Lung (tissue), 12 donors: Measurements from ENCODE around the gene PCDHGB2. TPM values are rescaled to one million over a fixed set of nuclear protein-coding genes. Genes with fewer than 3 reads are reported as not detected.

Experiments used
- ATAC-seq: fragments of 200-7000 bp; cut with Tn5 transposase; one replicate; pipeline ENCODE4 v1.9.1; 2020; ENCODE audit warnings: moderate number of reproducible peaks; ENCODE audit not compliant: insufficient read depth, low FRiP score
- DNase-seq, 3 donors: peaks; one replicate each; pipeline ENCODE4 v3.0.0-alpha.2; 2013 to 2017
- H3K27ac ChIP-seq, 2 donors: one replicate each; pipeline ENCODE4 v1.5.1; 2013; ENCODE audit warnings: mild to moderate bottlenecking in 2 of 2, moderate library complexity in 2 of 2, control low read depth in 1 of 2, inconsistent platforms in 1 of 2, low read depth in 1 of 2, low read length in 1 of 2
- H3K27me3 ChIP-seq, 3 donors: one replicate each; pipeline ENCODE4 v1.5.1; 2013; ENCODE audit warnings: low read length in 2 of 3; ENCODE audit not compliant: control insufficient read depth in 3 of 3, insufficient read depth in 3 of 3
- H3K36me3 ChIP-seq, 4 donors: one replicate each; pipeline ENCODE4 v1.5.1; 2013; ENCODE audit warnings: low read length in 4 of 4, mild to moderate bottlenecking in 1 of 4, moderate library complexity in 1 of 4; ENCODE audit not compliant: control insufficient read depth in 4 of 4, insufficient read depth in 4 of 4
- H3K4me1 ChIP-seq, 5 donors: one replicate each; pipeline ENCODE4 v1.5.1; 2013; ENCODE audit warnings: low read length in 5 of 5, mild to moderate bottlenecking in 2 of 5, moderate library complexity in 1 of 5; ENCODE audit not compliant: control insufficient read depth in 5 of 5, insufficient read depth in 5 of 5
- H3K4me3 ChIP-seq: one replicate; pipeline ENCODE4 v1.5.1; 2013; ENCODE audit warnings: mild to moderate bottlenecking, control low read depth, moderate library complexity
- H3K9ac ChIP-seq, 2 donors: one replicate each; pipeline ENCODE4 v1.5.1; 2013; ENCODE audit warnings: low read length in 2 of 2, control low read depth in 1 of 2; ENCODE audit not compliant: insufficient read depth in 1 of 2
- H3K9me3 ChIP-seq, 4 donors: one replicate each; pipeline ENCODE4 v1.5.1; 2013; ENCODE audit warnings: low read length in 3 of 4, mild to moderate bottlenecking in 1 of 4, moderate library complexity in 1 of 4; ENCODE audit not compliant: control insufficient read depth in 4 of 4, insufficient read depth in 3 of 4
- WGBS, 2 donors: extraction: QIAGEN DNeasy Blood & Tissue Kit; methylation state at CpG; one replicate each; pipeline ENCODE4 v1.1.7; 2013; 5-methylcytosine and 5-hydroxymethylcytosine counted together
- polyA plus RNA-seq, 2 donors: library from polyadenylated mRNA; stranded (reverse); fragments of 200-250 nt; gene quantifications; one replicate each; pipeline ENCODE4 v1.2.1, GENCODE V29; 2013
- total RNA-seq, 2 donors: library from RNA; depleted of rRNA in 1 of 2; stranded (reverse); fragments of >200 nt in 1 of 2; gene quantifications; one replicate each; pipeline ENCODE4 v1.2.1, GENCODE V29; 2014 to 2021
- TF ChIP-seq, protein P1 (sequence below): IDR thresholded peaks from 2 replicates; pipeline ENCODE4 v1.5.1; 2012; ENCODE audit warnings: mild to moderate bottlenecking; ENCODE audit errors: control extremely low read depth, extremely low read depth
- donor health status: control.
- donor health status: control.
- donor health status: Bipolar disorder and iron deficiency.
- donor health status: healthy.
- donor health status: DM: yes; HTN: yes; CAD: no.

The PCDHGB2 gene
- total and polyA plus RNA-seq, 4 donors = 0.28 to 10.1 (median 2.5) TPM

DNA sequence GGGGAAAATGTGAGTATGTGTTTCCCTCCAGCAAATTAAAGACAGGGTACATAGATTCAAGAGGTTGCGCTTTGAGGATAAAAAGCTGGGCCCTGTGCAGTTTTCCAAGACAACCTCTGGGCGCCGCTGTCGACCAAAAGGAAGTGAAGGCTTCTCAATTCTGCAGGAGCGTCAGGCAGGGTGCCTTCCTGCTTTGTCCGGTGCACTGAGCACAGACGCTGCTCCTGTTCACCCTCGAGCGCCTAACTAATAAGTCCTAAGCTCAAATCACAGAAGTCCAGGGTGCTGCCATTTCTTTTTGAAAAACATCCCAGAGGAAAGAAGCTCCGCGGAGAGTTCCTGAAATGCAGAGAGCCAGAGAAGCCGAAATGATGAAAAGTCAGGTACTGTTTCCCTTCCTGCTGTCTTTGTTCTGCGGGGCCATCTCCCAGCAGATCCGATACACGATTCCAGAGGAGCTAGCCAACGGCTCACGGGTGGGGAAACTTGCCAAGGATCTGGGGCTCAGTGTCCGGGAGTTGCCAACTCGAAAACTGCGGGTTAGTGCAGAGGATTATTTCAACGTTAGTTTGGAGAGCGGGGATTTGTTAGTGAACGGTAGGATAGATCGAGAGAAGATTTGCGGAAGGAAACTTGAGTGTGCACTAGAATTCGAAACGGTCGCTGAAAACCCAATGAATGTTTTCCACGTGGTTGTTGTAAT lies 9.7 kb upstream of the PCDHGB2 start, which contains the start of gene PCDHGB1:
Gene PCDHGB1 (plus strand): TSS at position 183 of the 703 bp plus-strand sequence. CDS start 162 bp downstream, at position 345.
- ATAC-seq = no peak
- TF ChIP-seq, protein P1, sequence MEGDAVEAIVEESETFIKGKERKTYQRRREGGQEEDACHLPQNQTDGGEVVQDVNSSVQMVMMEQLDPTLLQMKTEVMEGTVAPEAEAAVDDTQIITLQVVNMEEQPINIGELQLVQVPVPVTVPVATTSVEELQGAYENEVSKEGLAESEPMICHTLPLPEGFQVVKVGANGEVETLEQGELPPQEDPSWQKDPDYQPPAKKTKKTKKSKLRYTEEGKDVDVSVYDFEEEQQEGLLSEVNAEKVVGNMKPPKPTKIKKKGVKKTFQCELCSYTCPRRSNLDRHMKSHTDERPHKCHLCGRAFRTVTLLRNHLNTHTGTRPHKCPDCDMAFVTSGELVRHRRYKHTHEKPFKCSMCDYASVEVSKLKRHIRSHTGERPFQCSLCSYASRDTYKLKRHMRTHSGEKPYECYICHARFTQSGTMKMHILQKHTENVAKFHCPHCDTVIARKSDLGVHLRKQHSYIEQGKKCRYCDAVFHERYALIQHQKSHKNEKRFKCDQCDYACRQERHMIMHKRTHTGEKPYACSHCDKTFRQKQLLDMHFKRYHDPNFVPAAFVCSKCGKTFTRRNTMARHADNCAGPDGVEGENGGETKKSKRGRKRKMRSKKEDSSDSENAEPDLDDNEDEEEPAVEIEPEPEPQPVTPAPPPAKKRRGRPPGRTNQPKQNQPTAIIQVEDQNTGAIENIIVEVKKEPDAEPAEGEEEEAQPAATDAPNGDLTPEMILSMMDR = no peak
- WGBS, 2 donors = 26 to 30% methylated on average over 29 of the region's 29 CpGs
- Histone ChIP-seq H3K9me3 (peaks cover 0 to 43% (median 21%) of the 10 kb centered on the region in 4 donors), H3K27me3 (no peaks in the 10 kb centered on the region), H3K27ac (no peak within 1 kb of the TSS), H3K36me3 (no peaks in the 10 kb centered on the region), H3K4me3 (no peak within 1 kb of the TSS), H3K4me1 (no peaks in the 10 kb centered on the region), H3K9ac (no peak within 1 kb of the TSS)
- peak in 2 of 3 donors; percentile 20 to 31 for DNase-seq

DNA sequence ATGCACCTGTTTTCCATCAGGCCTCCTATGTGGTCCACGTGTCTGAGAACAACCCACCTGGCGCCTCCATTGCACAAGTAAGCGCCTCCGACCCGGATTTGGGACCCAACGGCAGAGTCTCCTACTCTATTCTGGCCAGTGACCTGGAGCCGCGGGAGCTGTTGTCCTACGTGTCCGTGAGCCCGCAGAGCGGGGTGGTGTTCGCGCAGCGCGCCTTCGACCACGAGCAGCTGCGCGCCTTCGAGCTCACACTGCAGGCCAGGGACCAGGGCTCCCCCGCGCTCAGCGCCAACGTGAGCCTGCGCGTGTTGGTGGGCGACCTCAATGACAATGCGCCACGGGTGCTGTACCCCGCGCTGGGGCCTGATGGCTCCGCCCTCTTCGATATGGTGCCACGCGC lies 8.2 kb upstream of the PCDHGB2 start:
- Histone ChIP-seq H3K9ac (no peak overlapping the region), H3K27me3 (no peaks in the 10 kb centered on the region), H3K4me3 (no peak overlapping the region), H3K9me3 (peaks cover 8 to 44% (median 26%) of the 10 kb centered on the region in 4 donors), H3K4me1 (no peaks in the 10 kb centered on the region), H3K27ac (no peak overlapping the region), H3K36me3 (no peaks in the 10 kb centered on the region)
- TF ChIP-seq, protein P1 = no peak
- DNase-seq (no peak), ATAC-seq (no peak)
- 31 to 39% methylated on average over 29 to 35 of the region's 36 CpGs for WGBS, 2 donors

DNA sequence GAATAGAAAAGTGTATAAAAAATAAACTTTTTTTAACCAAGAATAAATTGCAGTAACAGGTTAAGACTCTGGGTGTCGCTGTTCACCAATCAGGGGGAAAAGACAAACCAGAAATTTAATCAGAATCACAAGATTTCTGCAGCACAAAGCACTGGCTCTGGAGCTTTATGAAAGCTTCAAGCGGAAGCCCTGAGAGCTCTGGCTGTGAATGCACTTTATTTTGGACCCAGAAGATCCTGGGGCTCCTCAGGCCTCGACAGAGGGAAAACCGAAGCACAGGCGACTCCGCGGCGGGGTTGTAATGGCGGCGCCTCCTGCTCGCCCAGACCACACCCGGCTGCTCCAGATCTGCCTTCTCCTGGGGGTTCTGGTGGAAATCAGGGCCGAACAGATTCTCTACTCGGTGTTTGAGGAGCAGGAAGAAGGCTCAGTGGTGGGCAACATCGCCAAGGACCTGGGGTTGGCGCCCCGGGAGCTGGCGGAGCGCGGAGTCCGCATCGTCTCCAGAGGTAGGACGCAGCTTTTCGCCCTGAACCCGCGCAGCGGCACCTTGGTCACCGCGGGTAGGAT lies 4.8 kb upstream of the PCDHGB2 start, which contains the start of gene PCDHGA4:
Gene PCDHGA4 (plus strand): TSS at position 122 of the 570 bp plus-strand sequence. CDS start 87 bp downstream, at position 209.
- peak in 1 of 3 donors; percentile 6 for DNase-seq
- WGBS, 2 donors = 15% methylated on average over 29 of the region's 29 CpGs
- ATAC-seq = no peak
- no peaks in the 10 kb centered on the region for H3K36me3 ChIP-seq
- H3K9me3 ChIP-seq = peaks cover 11 to 47% (median 26%) of the 10 kb centered on the region in 4 donors
- no peaks in the 10 kb centered on the region for H3K27me3 ChIP-seq
- H3K27ac ChIP-seq = no peak within 1 kb of the TSS
- H3K9ac ChIP-seq = no peak within 1 kb of the TSS
- TF ChIP-seq, protein P1 = no peak
- H3K4me3 ChIP-seq = no peak within 1 kb of the TSS
- no peaks in the 10 kb centered on the region for H3K4me1 ChIP-seq
